AG08395 (cell line): Measurements from ENCODE around the gene C16orf90.
"Not testable (repeated sequence)": the region's sequence is repeated elsewhere in the genome, so short reads cannot be mapped to it uniquely, and the experiment has no call there.

Source experiments
- DNase-seq: peaks from one replicate; pipeline ENCODE4 v3.0.0; 2012; ENCODE audit warnings: mixed read lengths, low spot score

Gene C16orf90

DNA sequence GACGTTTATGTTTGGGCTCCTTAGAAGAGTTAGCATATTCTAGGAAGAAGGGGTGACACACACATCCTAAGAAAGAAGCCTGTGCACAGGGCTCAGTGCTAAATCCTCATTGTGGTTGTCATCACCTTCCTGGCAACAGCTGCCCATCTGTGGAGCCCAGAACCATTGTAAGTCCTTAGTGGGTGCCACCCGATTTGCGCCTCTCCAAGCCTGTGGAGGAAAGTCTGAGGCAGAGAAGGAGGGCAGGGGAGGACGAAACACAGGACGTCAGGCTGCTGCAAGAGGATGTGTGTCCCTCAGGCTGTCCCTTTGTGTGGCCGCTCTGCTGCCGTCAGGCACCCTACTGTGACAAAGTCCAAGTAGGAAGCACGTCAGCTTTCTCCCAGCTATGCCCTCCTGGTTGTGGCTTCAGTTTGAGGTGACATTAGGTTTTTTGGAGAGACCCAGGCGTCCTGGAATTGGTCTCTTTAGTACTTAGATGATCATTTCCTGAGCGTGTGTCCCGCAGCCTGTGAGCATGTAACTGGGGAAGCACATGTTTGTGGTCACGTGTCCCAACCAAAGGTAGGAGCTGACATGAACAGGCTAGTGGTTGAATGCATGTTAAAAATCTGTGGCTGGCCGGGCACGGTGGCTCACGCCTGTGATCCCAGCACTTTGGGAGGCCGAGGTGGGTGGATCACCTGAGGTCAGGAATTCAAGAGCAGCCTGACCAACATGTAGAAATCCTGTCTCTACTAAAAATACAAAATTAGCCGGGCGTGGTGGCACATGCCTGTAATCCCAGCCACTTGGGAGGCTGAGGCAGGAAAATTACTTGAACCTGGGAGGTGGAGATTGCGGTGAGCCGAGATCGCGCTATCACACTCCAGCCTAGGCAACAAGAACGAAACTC, 16.2 kb upstream of the C16orf90 start:
- no peak for DNase-seq

DNA sequence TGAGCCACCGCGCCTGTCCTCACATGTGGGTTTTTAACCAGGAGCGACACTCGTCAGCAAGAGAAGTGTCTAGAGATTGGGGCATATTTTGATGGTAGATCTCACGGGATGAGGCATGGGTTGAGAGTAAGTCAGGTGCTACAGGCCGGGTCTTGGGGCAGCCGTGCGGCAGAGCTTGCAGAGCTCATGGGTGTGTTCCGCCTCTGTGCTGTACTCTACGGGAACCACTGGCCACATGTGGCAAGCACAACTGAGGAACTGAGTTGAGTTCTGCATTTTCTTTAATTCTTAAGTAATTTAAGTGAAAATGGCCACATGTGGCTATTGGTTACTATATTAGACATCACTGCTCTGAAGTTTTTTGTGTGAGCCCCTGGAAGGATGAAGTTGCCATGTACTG, 15.1 kb upstream of the C16orf90 start:
- no peak for DNase-seq

GRCh38 chr16:3509470-3509928, 14.2 kb upstream of the C16orf90 start:
- DNase-seq: no peak

DNA sequence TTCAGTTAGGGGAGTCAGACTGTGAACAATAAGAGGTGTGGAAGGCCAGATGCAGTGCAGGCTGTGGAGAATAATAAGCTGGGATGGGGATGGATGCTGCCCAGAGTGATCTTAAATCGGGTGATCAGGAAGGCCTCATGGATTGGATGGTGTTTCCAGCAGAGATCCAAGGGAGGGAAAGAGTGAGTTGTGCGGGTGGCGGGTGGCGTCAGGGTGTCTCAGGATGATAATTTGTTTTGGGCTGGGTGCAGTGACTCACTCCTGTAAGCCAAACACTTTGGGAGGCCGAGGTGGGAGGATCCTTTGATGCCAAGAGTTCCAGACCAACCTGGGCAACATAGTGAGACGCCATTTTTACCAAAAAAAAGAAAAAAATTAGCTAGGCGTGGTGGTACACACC, 13.4 kb upstream of the C16orf90 start:
- no peak for DNase-seq

GRCh38 chr16:3503523-3503922, 8.2 kb upstream of the C16orf90 start:
- no peak for DNase-seq

- no peak for DNase-seq
Observed at GRCh38 chr16:3501783-3502400, 6.6 kb upstream of the C16orf90 start.

DNA sequence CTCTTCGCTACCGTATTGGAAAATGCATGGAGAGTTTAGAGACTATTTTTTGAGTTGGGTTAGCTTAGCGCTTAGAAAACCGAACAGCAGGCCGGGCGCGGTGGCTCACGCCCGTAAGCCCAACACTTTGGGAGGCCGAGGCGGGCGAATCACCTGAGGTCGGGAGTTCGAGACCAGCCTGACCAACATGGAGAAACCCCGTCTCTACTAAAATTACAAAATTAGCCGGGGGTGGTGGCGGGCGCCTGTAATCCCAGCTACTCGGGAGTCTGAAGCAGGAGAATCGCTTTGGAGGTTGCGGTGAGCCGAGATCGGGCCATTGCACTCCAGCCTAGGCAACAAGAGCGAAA, 6.1 kb upstream of the C16orf90 start:
- DNase-seq: not testable (repeated sequence)

DNA sequence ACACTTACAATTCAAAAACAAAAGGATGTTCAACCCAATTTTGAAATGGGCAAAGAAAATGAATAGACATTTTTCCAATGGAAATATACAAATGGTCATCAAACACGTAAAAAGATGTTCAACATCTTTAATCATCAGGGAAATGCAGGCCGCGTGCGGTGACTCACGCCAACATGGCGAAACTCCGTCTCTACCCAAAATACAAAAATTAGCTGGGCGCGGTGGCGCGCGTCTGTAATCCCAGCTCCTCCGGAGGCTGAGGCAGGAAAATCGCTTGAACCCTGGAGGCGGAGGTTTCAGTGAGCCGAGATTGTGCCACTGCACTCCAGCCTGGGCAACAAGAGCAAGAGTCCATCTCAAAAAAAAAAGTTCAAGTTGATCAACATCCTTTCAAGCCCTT, 3.7 kb upstream of the C16orf90 start:
- DNase-seq: no peak

DNA sequence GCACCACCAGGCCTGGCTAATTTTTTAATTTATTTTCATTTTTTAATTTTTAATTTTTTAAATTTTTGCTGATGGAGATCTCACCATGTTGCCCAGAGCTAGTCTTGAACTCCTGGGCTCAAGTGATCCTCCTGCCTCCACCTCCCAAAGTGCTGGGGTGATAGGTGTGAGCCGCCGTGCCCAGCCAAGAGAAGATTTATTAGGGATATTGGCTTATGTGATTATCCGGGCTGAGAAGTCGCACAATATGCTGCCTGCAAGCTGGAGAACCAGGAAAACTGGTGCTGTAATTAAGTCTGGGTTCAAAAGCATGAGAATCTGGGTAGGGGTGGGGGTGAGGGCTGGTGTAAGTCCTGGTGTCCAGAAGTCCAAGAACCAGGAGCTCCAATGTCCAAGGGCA, 2.5 kb upstream of the C16orf90 start:
- no peak for DNase-seq

GRCh38 chr16:3496386-3496785, 1.1 kb upstream of the C16orf90 start:
- DNase-seq: no peak

DNA sequence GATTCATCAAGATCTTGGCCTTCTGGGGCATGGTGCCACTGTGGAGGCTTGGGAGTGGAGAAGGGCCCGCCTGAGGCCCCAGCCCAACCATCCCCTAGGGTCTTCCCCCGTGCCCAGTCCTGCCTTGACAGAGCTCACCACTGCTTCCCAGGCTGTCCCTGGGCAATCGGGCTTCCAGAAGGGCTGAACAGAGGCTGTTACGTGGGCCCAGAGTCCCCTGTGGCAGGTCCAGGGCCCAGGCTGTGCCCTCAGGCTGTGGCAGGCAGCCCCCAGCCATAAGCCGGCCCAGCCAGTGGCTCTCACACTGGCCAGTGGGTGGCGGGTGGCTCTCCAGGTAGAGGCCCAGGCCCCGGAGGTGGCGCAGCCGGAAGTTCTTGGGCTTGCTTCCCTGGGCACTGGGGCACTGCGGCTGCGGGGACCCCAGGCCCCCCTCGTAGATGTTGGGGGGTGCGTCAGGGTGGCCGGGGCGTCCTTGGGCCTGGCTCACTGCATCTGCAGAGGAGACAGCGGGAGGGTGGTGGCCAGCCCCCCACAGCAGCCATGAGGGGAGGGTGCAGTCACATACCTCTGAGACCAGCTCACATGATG, 809 bp downstream of the C16orf90 start:
- no peak for DNase-seq

DNA sequence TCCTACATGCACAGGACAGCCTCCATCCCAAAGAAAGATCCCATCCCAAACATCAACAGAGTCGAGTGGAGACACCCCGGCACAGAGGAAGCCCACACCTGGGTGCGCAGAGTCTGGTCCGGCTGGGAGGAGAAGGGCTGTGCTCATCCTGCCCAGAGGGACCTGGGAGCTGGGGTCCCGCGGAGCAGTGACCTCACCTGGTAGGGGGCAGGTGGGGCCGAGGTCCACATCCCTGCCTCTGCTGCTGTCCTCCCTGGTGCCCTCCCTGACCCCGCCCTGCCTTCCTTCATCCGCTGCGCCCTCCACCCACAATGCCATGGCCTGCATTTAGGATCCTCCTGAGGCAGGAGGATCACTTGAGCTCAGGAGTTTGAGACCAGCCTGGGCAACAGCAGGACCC, 2.9 kb downstream of the C16orf90 start:
- DNase-seq: no peak

DNA sequence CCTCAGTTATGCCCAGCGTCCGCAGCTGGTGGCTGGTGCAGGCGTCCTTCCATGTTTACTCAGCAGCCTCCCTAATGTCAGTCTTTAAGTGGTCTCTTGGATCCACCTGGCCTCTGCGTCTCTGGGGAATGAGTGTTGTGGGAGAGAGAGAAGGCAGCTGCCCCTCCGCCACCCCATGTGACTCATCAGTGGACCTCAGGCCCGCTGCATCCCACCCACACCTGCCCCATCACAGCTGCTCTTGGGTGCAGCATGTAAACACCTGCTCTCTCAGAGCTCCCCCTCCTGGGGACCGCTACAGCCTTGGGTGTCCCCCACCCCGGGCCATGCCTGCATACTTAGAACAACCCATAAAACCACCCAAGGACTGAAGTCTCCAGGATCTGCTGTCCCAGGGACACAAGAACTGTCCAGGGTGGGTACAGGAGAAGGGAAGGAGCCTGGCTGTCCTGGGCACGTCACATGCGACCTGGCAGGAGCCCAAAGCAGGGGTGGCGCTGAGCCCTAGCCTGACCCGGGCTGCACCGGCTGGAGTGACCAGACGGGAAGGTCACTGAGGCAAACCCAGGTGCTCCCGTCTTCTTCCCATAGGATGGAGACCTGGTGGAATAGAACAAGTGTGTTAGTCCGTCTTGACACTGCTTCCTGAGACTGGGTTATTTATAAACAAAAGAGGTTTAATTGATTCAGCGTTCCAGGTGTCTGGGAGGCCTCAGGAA, 4.2 kb downstream of the C16orf90 start:
- no peak for DNase-seq

GRCh38 chr16:3488801-3489200, 6.5 kb downstream of the C16orf90 start:
- DNase-seq: no peak

- no peak for DNase-seq
Observed at GRCh38 chr16:3487521-3488410, 7.5 kb downstream of the C16orf90 start.

- DNase-seq: no peak
Observed at GRCh38 chr16:3486506-3487215, 8.6 kb downstream of the C16orf90 start.

DNA sequence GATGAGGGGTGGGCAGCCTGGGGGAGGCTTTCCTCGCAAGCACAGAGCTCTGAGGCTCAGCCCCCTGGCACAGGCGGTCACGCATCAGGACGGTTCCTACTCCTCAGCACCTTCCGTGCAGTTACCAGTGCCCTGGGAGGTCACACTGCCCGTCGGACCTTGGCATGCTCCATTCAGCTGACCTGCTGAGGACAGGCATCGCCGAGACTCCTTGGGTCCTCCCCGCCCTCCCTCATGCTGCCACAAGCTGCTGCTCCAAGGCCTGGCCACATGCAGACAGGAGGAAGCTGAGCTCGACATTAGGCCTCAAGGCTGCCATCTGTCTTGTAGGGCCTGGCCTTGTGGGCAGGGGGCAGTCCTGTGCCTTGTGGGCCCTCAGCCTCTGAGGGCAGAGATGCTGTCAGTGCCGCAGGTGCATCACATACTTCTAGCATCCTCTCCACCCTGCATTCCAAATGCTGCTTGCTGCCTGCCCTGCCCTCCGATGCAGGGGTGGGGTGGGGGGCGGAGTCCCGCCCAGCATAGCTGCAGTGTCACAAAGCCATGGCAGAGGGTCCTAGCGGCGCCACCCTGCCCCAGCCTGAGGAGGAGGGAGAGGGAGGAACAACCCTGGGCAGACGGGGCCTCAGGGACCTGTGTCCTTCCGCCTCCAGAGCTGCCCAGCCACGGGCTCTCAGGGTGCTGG, 9.3 kb downstream of the C16orf90 start:
- no peak for DNase-seq

GRCh38 chr16:3485097-3485745, 10.1 kb downstream of the C16orf90 start:
- no peak for DNase-seq

GRCh38 chr16:3484318-3485096, 10.8 kb downstream of the C16orf90 start:
- DNase-seq: no peak
